DND-41 (cell line): Measurements from ENCODE around the gene NACC2.

Experiments
- ATAC-seq: fragments of 200-7000 bp; cut with Tn5 transposase; 3 replicates; pipeline ENCODE4 v1.9.1; 2021; ENCODE audit warnings: low read depth; ENCODE audit not compliant: insufficient read depth
- DNase-seq: peaks from one replicate; pipeline ENCODE4 v3.0.0-alpha.2; 2020
- H2AFZ ChIP-seq: 2 replicates; pipeline ENCODE4 v1.6.0; 2012; ENCODE audit warnings: low read depth, low read length
- H3K27ac ChIP-seq: 2 replicates; pipeline ENCODE4 v1.5.1; 2012; ENCODE audit warnings: low read length, inconsistent platforms
- H3K27me3 ChIP-seq: fragments of 200-600 bp; sonication (generic); 2 replicates; pipeline ENCODE4 v1.6.0; 2012; ENCODE audit warnings: low read length, mild to moderate bottlenecking, inconsistent platforms; ENCODE audit not compliant: insufficient read depth, poor library complexity
- H3K36me3 ChIP-seq: 2 replicates; pipeline ENCODE4 v1.5.1; 2012; ENCODE audit warnings: low read length, inconsistent platforms; ENCODE audit not compliant: insufficient read depth
- H3K4me1 ChIP-seq: 2 replicates; pipeline ENCODE4 v1.5.1; 2012; ENCODE audit warnings: mild to moderate bottlenecking, low read length; ENCODE audit not compliant: insufficient read depth
- H3K4me2 ChIP-seq: 2 replicates; pipeline ENCODE4 v1.6.0; 2012; ENCODE audit warnings: mild to moderate bottlenecking, moderate library complexity, low read length, inconsistent platforms; ENCODE audit not compliant: insufficient read depth
- H3K4me3 ChIP-seq, 2 experiments: fragments of 200-600 bp in 1 of 2; shearing (Covaris generic) in 1 of 2; 2 replicates each; pipeline ENCODE4 v1.5.1; 2012 to 2016; ENCODE audit warnings: inconsistent platforms in 2 of 2, low read length in 2 of 2, mild to moderate bottlenecking in 2 of 2, low read depth in 1 of 2, moderate library complexity in 1 of 2
- H3K79me2 ChIP-seq: 2 replicates; pipeline ENCODE4 v1.6.0; 2012; ENCODE audit warnings: low read length, inconsistent platforms; ENCODE audit not compliant: insufficient read depth
- H3K9ac ChIP-seq: 2 replicates; pipeline ENCODE4 v1.6.0; 2012; ENCODE audit warnings: low read depth, mild to moderate bottlenecking, inconsistent platforms, low read length, moderate library complexity
- H3K9me3 ChIP-seq: 2 replicates; pipeline ENCODE4 v1.5.1; 2012; ENCODE audit warnings: low read length, moderate library complexity, mild to moderate bottlenecking, inconsistent platforms; ENCODE audit not compliant: insufficient read depth, severe bottlenecking
- H4K20me1 ChIP-seq: 2 replicates; pipeline ENCODE4 v1.6.0; 2012; ENCODE audit warnings: low read length; ENCODE audit not compliant: insufficient read depth
- EZH2 ChIP-seq: IDR thresholded peaks from 3 replicates; pipeline ENCODE4 v1.6.1; 2012; ENCODE audit warnings: borderline replicate concordance, low read depth, mild to moderate bottlenecking, moderate library complexity, low read length, inconsistent platforms; ENCODE audit not compliant: severe bottlenecking
- TF ChIP-seq, protein P1 (sequence below): IDR thresholded peaks from 2 replicates; pipeline ENCODE4 v1.5.1; 2012; ENCODE audit warnings: borderline replicate concordance, low read length, moderate library complexity, mild to moderate bottlenecking; ENCODE audit not compliant: poor library complexity, severe bottlenecking; ENCODE audit errors: extremely low read depth

Gene NACC2

GRCh38 chr9:135989157-135989556 lies 105.9 kb downstream of the NACC2 start:
- no peak overlapping the region for H3K9ac ChIP-seq
- H3K36me3 ChIP-seq = no peaks in the 10 kb centered on the region
- no peak for ATAC-seq
- no peak overlapping the region for H3K27ac ChIP-seq
- no peak for DNase-seq
- H4K20me1 ChIP-seq = 0 out of 2 replicates have a peak, but pooled peaks cover 2% of the 10 kb centered on the region
- H3K4me3 ChIP-seq = no peak overlapping the region
- H2AFZ ChIP-seq = no peak overlapping the region
- H3K9me3 ChIP-seq = no peaks in the 10 kb centered on the region
- TF ChIP-seq, protein P1, sequence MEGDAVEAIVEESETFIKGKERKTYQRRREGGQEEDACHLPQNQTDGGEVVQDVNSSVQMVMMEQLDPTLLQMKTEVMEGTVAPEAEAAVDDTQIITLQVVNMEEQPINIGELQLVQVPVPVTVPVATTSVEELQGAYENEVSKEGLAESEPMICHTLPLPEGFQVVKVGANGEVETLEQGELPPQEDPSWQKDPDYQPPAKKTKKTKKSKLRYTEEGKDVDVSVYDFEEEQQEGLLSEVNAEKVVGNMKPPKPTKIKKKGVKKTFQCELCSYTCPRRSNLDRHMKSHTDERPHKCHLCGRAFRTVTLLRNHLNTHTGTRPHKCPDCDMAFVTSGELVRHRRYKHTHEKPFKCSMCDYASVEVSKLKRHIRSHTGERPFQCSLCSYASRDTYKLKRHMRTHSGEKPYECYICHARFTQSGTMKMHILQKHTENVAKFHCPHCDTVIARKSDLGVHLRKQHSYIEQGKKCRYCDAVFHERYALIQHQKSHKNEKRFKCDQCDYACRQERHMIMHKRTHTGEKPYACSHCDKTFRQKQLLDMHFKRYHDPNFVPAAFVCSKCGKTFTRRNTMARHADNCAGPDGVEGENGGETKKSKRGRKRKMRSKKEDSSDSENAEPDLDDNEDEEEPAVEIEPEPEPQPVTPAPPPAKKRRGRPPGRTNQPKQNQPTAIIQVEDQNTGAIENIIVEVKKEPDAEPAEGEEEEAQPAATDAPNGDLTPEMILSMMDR = no peak
- no peak for TF ChIP-seq EZH2
- H3K4me2 ChIP-seq = no peak overlapping the region
- peaks cover 13% of the 10 kb centered on the region for H3K27me3 ChIP-seq
- H3K79me2 ChIP-seq = no peaks in the 10 kb centered on the region
- peaks cover 5% of the 10 kb centered on the region; the same call in 1 of the 2 replicates for H3K4me1 ChIP-seq

- H3K4me2 ChIP-seq = no peak overlapping the region
- no peak for ATAC-seq
Measured at GRCh38 chr9:135988493-135988892, 106.6 kb downstream of the NACC2 start.

DNA sequence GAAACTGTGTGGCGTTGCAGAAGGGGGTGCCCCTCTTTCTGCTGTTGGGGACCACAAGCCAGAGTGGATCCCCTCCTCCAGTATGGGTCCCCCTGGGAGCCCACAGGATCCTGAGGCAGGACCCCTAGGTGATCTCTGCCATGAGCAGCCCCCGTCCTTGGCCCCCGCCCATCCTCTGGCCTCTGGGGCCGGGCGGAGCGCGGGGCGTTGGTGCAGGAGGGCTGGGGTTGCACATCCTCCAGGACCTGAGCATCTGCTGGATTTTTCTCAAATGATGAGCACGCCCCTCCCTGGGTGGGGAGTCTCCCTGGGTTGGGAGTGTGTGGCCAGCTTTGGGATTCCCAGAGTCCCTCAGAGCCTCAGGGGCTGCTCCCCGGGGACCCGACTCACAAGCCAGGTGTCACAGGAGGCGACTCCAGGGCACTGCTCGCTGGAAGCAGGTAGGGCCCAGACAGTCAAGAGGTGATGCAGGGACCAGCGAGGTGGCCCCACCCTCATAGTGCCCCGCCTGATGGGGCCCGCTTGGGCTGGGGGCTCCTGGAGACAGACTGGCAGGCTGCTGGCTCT lies 107.2 kb downstream of the NACC2 start:
- no peak for TF ChIP-seq EZH2
- TF ChIP-seq, protein P1 = no peak
- no peak for ATAC-seq
- no peak overlapping the region for H3K27ac ChIP-seq
- no peak overlapping the region for H3K9ac ChIP-seq
- peaks cover 13% of the 10 kb centered on the region for H3K27me3 ChIP-seq
- H2AFZ ChIP-seq = no peak overlapping the region
- H3K79me2 ChIP-seq = no peaks in the 10 kb centered on the region
- H3K4me1 ChIP-seq = peaks cover 5% of the 10 kb centered on the region; the same call in 1 of the 2 replicates
- H3K9me3 ChIP-seq = no peaks in the 10 kb centered on the region
- 0 out of 2 replicates have a peak, but pooled peaks cover 2% of the 10 kb centered on the region for H4K20me1 ChIP-seq
- no peak for DNase-seq
- H3K4me3 ChIP-seq = no peak overlapping the region
- H3K36me3 ChIP-seq = no peaks in the 10 kb centered on the region
- no peak overlapping the region for H3K4me2 ChIP-seq

More at GRCh38 chr9:135988493-135988892, 106.6 kb downstream of the NACC2 start:
- no peak overlapping the region for H3K9ac ChIP-seq
- no peaks in the 10 kb centered on the region for H3K9me3 ChIP-seq
- TF ChIP-seq, protein P1 = no peak
- TF ChIP-seq EZH2 = no peak
- peaks cover 13% of the 10 kb centered on the region for H3K27me3 ChIP-seq
- H3K4me3 ChIP-seq = no peak overlapping the region
- DNase-seq = no peak
- no peak overlapping the region for H3K27ac ChIP-seq
- no peak overlapping the region for H2AFZ ChIP-seq
- peaks cover 5% of the 10 kb centered on the region; the same call in 1 of the 2 replicates for H3K4me1 ChIP-seq
- H3K79me2 ChIP-seq = no peaks in the 10 kb centered on the region
- 0 out of 2 replicates have a peak, but pooled peaks cover 2% of the 10 kb centered on the region for H4K20me1 ChIP-seq
- H3K36me3 ChIP-seq = no peaks in the 10 kb centered on the region

GRCh38 chr9:135986605-135987004 lies 108.5 kb downstream of the NACC2 start:
- Histone ChIP-seq H3K27me3 (peaks cover 13% of the 10 kb centered on the region), H3K4me2 (no peak overlapping the region), H3K4me1 (peaks cover 5% of the 10 kb centered on the region; the same call in 1 of the 2 replicates)

More at GRCh38 chr9:135986605-135987004, 108.5 kb downstream of the NACC2 start:
- Histone ChIP-seq H3K27ac (no peak overlapping the region), H3K9me3 (no peaks in the 10 kb centered on the region), H3K79me2 (no peaks in the 10 kb centered on the region), H3K9ac (no peak overlapping the region), H3K4me3 (no peak overlapping the region), H3K36me3 (no peaks in the 10 kb centered on the region), H4K20me1 (0 out of 2 replicates have a peak, but pooled peaks cover 2% of the 10 kb centered on the region), H2AFZ (no peak overlapping the region)
- no peak for ATAC-seq
- no peak for DNase-seq
- no peak for TF ChIP-seq EZH2
- TF ChIP-seq, protein P1 = no peak
